Esophagus (tissue), 2 donors: ENCODE results near the gene MUC6. TPM values are rescaled to one million over a fixed set of nuclear protein-coding genes. Genes with fewer than 3 reads are reported as not detected.

Experiments used
- H3K27ac ChIP-seq, 2 donors: one replicate each; pipeline ENCODE4 v1.5.1; 2013; ENCODE audit warnings: low read depth in 2 of 2, mild to moderate bottlenecking in 2 of 2, inconsistent platforms in 1 of 2, low read length in 1 of 2, moderate library complexity in 1 of 2
- H3K27me3 ChIP-seq, 2 donors: one replicate each; pipeline ENCODE4 v1.6.1; 2013; ENCODE audit warnings: low read length in 2 of 2, control low read depth in 1 of 2, mild to moderate bottlenecking in 1 of 2; ENCODE audit not compliant: insufficient read depth in 2 of 2, control insufficient read depth in 1 of 2
- H3K36me3 ChIP-seq, 2 donors: one replicate each; pipeline ENCODE4 v1.6.1; 2013; ENCODE audit warnings: low read length in 1 of 2; ENCODE audit not compliant: control insufficient read depth in 2 of 2, insufficient read depth in 2 of 2
- H3K4me1 ChIP-seq, 2 donors: one replicate each; pipeline ENCODE4 v1.6.1; 2013; ENCODE audit warnings: low read length in 1 of 2; ENCODE audit not compliant: control insufficient read depth in 2 of 2, insufficient read depth in 2 of 2
- H3K4me3 ChIP-seq, 2 donors: one replicate each; pipeline ENCODE4 v1.5.1; 2013; ENCODE audit warnings: low read length in 2 of 2, mild to moderate bottlenecking in 2 of 2, low read depth in 1 of 2, moderate library complexity in 1 of 2
- H3K9me3 ChIP-seq, 2 donors: one replicate each; pipeline ENCODE4 v1.6.1; 2013; ENCODE audit warnings: mild to moderate bottlenecking in 2 of 2, low read depth in 1 of 2, low read length in 1 of 2, moderate library complexity in 1 of 2; ENCODE audit not compliant: control insufficient read depth in 2 of 2, insufficient read depth in 1 of 2
- WGBS, 2 donors: extraction: QIAGEN DNeasy Blood & Tissue Kit; methylation state at CpG; one replicate each; pipeline ENCODE4 v1.1.7; 2013; 5-methylcytosine and 5-hydroxymethylcytosine counted together
- polyA plus RNA-seq, 2 donors: library from polyadenylated mRNA; stranded (reverse); fragments of 200-250 nt; gene quantifications; one replicate each; pipeline ENCODE4 v1.2.3, GENCODE V29; 2013
- donor health status: healthy with polysubstance abuse.
- donor health status: Bipolar disorder and iron deficiency.

MUC6 gene
- polyA plus RNA-seq, 2 donors, result 0.26 to 0.46 TPM

- 78 to 79% methylated on average over 30 of the region's 30 CpGs for WGBS, 2 donors
- H3K4me3 ChIP-seq, result no peak overlapping the region
These were observed 5.2 kb downstream of the MUC6 start for GRCh38 chr11:1031121-1031899.

DNA sequence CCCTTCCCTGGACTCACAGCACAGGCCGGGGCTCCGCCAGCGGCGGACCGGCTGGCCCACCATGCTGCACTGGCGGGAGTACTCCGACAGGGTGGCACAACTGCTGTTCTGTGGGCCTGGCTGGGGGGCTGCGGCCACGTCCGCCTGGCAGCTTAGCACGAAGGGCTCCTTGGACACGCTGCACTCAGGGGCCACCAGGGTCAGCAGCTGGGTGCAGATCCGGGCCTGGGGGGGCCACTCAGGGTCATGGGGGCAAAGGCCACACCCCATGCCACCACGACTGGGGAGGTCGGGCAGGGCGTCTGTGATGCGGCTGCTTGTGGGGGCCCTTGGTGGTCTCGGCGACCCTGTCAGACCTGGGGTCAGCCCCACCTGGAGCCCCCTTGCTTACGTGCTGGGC is 6.0 kb downstream of the MUC6 start:
- Histone ChIP-seq H3K27ac (no peak overlapping the region), H3K27me3 (no peaks in the 10 kb centered on the region), H3K4me3 (no peak overlapping the region), H3K9me3 (no peaks in the 10 kb centered on the region), H3K4me1 (peaks cover 0 to 2% of the 10 kb centered on the region in 2 donors), H3K36me3 (no peaks in the 10 kb centered on the region)
- 57 to 61% methylated on average over 20 of the region's 20 CpGs for WGBS, 2 donors

More at GRCh38 chr11:1031121-1031899, 5.2 kb downstream of the MUC6 start:
- H3K36me3 ChIP-seq, result no peaks in the 10 kb centered on the region
- H3K9me3 ChIP-seq, result no peaks in the 10 kb centered on the region
- no peaks in the 10 kb centered on the region for H3K27me3 ChIP-seq
- no peak overlapping the region for H3K27ac ChIP-seq
- H3K4me1 ChIP-seq, result peaks cover 0 to 2% of the 10 kb centered on the region in 2 donors

DNA sequence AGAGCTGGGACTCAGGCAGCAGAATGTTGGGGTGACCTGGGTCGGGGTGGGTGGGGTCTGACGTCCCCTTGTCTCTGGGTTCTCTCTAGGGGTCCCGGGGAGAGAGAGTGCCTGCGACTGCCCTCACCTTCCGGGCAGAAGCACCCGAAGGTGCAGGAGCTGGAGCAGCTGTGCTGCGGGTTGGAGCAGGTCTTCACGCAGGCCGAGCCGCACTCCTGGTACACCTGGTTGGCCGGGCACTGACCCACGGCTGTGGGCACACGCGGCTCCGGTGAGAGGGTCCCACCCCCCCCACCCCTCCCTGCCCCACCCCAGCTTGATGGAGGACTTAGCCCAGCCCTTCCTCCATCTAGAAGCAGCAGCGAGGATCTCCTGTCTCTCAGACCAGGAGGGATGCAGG is 6.4 kb downstream of the MUC6 start:
- no peaks in the 10 kb centered on the region for H3K36me3 ChIP-seq
- WGBS, 2 donors, result 45 to 55% methylated on average over 13 to 16 of the region's 16 CpGs
- H3K4me3 ChIP-seq, result no peak overlapping the region
- H3K27ac ChIP-seq, result no peak overlapping the region
- H3K4me1 ChIP-seq, result peaks cover 0 to 2% of the 10 kb centered on the region in 2 donors
- H3K9me3 ChIP-seq, result no peaks in the 10 kb centered on the region
- no peaks in the 10 kb centered on the region for H3K27me3 ChIP-seq

- whole genome bisulfite sequencing, 2 donors, result 28 to 48% methylated on average over 16 of the region's 16 CpGs
These were observed 6.9 kb downstream of the MUC6 start for GRCh38 chr11:1029654-1030053.

DNA sequence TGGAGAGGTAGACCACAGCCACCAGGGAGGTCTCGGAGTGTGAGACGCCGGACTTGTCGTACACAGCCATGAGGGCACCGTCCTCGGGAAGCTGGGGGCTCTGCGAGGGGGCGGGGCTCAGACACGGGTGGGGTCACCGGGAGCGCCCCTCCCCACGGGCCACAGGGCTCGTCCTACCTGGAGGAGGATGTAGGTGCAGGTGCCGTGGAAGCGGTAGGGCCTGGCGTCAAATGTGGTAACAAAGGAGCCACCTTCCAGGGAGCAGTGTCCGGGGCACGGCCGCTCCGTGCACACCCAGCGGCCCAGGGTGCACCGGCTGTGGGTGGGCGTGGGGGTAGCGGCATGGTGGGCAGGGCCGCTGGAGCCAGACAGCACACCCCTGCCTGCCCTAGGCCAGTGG is 7.5 kb downstream of the MUC6 start:
- Histone ChIP-seq H3K4me3 (no peak overlapping the region), H3K27me3 (no peaks in the 10 kb centered on the region), H3K4me1 (peaks cover 0 to 2% of the 10 kb centered on the region in 2 donors), H3K27ac (no peak overlapping the region), H3K9me3 (no peaks in the 10 kb centered on the region), H3K36me3 (no peaks in the 10 kb centered on the region)
- WGBS, 2 donors, result 68 to 74% methylated on average over 25 of the region's 25 CpGs

More at GRCh38 chr11:1029654-1030053, 6.9 kb downstream of the MUC6 start:
- Histone ChIP-seq H3K9me3 (no peaks in the 10 kb centered on the region), H3K4me3 (no peak overlapping the region), H3K27me3 (no peaks in the 10 kb centered on the region), H3K27ac (no peak overlapping the region), H3K36me3 (no peaks in the 10 kb centered on the region), H3K4me1 (peaks cover 0 to 2% of the 10 kb centered on the region in 2 donors)

DNA sequence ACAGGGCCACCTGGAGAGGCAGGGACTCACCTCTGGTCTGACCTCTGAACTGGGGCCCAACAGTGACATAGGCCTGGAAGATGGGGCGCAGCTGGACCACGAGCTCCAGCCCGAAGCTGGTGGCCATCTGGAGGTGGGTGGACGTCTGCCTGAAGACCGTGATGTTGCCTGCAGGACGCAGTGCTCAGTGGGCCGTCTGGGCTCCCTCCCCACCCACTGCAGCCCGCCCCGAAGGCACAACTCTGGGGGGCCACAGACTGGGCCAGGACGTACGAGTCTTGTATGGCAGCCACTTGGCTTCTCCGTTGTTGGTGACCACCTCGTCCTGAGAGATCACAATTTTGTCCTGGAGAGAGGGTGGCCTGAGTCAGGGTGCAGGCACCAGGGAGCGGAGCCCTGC is 7.9 kb downstream of the MUC6 start:
- H3K27ac ChIP-seq, result no peak overlapping the region
- no peak overlapping the region for H3K4me3 ChIP-seq
- H3K36me3 ChIP-seq, result no peaks in the 10 kb centered on the region
- 70 to 76% methylated on average over 13 to 14 of the region's 14 CpGs for WGBS, 2 donors
- no peaks in the 10 kb centered on the region for H3K9me3 ChIP-seq
- peaks cover 0 to 2% of the 10 kb centered on the region in 2 donors for H3K4me1 ChIP-seq
- H3K27me3 ChIP-seq, result no peaks in the 10 kb centered on the region

DNA sequence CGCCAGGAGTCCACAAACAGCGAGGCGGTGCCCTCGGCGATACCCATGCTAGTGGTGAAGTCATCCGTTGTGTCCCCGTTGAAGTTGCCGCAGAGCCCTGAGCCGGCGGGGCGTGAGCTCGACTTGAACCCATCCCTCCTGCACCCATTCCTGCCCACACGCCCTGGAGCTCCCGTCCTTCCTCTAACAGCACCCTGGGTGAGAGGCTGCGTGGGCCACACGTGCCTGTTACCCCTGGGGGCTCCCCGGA is 8.3 kb downstream of the MUC6 start:
- H3K27me3 ChIP-seq, result no peaks in the 10 kb centered on the region
- H3K4me1 ChIP-seq, result peaks cover 0 to 2% of the 10 kb centered on the region in 2 donors
- H3K27ac ChIP-seq, result no peak overlapping the region
- WGBS, 2 donors, result 65 to 75% methylated on average over 17 of the region's 17 CpGs
- H3K9me3 ChIP-seq, result no peaks in the 10 kb centered on the region
- no peak overlapping the region for H3K4me3 ChIP-seq
- no peaks in the 10 kb centered on the region for H3K36me3 ChIP-seq

- H3K9me3 ChIP-seq, result no peaks in the 10 kb centered on the region
- H3K27ac ChIP-seq, result no peak overlapping the region
- no peaks in the 10 kb centered on the region for H3K36me3 ChIP-seq
- no peaks in the 10 kb centered on the region for H3K27me3 ChIP-seq
- 77 to 81% methylated on average over 35 to 36 of the region's 36 CpGs for WGBS, 2 donors
- H3K4me1 ChIP-seq, result peaks cover 0 to 2% of the 10 kb centered on the region in 2 donors
- H3K4me3 ChIP-seq, result no peak overlapping the region
These were observed 8.8 kb downstream of the MUC6 start for GRCh38 chr11:1027483-1028290.

- 83 to 84% methylated on average over 46 of the region's 46 CpGs for WGBS, 2 donors
- H3K9me3 ChIP-seq, result no peaks in the 10 kb centered on the region
- no peaks in the 10 kb centered on the region for H3K4me1 ChIP-seq
- no peak overlapping the region for H3K4me3 ChIP-seq
- no peaks in the 10 kb centered on the region for H3K36me3 ChIP-seq
- H3K27ac ChIP-seq, result no peak overlapping the region
- H3K27me3 ChIP-seq, result no peaks in the 10 kb centered on the region
These were observed 9.7 kb downstream of the MUC6 start for GRCh38 chr11:1026641-1027482.
